HG03025 (cell line): ENCODE data around the gene TECTB.

Experiments used
- ATAC-seq: cut with Tn5 transposase; IDR thresholded peaks from one replicate; pipeline ENCODE4 v1.9.1; 2021; ENCODE audit warnings: mild to moderate bottlenecking, moderate library complexity; ENCODE audit not compliant: unreplicated experiment, low FRiP score

Gene TECTB

DNA sequence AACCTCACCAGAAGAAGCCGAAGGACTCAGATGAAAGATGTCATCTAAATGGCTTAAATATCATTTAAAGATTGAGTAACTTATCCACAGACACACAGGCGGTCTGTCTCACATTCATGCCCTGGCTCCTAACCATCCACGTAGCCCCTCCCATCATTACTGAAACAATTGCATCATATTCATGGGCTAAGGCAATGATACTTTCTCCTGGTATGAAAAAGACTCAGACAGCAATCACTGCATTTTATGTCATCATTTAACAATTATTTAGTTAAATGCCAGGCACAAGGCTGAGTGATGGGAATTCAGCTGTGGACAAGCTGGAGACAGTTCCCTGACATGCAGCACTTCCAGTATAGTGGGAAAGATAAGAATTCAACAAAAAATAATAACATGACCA is 11.2 kb upstream of the TECTB start:
- no peak for ATAC-seq

DNA sequence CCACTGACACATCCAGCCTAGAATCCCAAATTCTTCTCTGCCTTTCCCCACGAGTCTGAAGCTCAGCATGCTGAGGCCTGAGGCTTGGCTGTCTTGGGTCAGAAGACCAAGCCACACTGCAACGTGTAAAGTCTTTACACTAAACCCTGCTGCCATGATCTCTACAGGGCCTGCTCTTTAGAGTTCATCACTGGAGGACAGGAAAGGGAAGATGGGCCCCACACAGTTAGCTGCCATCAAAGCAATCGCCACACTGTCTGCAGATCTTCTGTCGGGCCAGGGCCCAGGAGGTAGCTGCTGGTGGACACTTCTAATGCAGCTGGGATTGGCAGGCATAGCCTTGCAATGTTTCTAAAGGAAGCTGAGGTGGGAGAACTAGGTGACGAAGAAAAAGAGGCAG is 8.4 kb upstream of the TECTB start:
- no peak for ATAC-seq

DNA sequence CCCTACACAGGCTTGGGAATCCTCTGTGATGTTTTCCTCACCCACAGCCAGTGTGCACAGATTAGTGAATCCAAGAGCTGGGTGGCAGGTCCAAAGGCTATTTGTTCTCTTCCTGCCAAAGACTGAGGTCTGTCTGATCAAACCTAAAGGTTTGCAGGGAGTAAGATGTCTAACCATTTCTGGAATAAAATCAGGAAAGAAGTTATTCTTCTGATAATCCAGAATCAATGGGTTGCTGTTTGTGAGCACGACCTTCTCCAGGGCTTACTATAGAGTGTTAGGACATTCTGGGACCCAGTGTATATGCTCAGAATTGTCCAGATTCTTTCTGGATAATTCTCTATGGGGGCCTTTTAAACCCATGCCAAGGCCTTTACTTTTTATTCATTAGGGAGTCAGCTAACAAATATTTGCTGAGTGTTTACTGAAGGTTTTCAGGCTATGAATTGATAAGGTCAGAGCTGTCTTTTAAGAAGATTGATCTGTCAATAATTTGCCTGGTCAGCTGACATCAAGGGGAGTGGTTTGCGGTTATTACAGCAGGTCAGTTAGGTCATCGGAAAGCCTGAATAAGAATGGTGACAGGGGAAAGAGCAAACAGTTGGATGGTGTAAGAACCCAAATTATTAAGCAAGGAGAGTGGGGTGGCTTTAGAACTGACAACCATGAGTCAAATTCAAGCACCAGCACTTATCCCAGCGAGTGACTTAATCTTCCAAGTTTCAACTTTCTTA is 7.5 kb upstream of the TECTB start:
- no peak for ATAC-seq

DNA sequence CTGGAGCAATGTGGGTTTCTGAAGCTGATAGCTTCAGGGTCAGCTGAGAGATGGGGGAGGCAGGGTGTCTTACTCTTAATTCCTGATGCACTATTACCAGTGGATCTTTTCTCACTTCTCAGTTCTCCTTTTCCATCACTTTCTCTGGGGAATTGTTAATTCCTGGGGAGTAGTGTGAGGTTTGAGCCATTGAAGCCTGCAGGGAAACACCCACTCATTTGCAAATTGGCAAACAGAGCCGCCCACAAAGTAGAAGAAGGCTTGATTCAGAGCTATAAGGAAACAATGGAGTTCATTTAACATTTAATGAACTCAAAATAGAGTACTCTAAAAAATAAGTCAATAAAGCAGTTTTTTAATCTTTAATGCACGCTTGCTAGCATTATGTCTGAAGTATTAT is 4.3 kb upstream of the TECTB start:
- ATAC-seq: no peak

DNA sequence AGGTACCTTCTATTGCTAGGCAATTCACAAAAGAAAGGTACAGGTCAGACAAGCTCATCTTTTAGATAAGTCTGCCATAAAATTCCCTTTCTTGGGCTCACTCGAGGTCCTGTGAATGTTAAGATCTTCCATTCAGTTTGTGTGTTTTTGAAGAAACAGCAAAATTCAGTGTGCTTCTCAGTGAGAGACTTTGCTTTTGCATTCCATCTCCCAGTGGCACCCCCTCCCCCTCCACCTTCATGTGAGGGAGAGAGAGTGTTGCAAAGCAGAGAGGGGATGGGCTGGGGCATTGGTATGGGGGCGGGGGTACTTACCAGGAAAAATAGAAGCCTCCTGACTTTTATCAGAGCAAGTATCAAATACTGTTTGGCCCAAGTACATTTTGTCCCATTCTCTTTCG is 3.8 kb upstream of the TECTB start:
- ATAC-seq: no peak

DNA sequence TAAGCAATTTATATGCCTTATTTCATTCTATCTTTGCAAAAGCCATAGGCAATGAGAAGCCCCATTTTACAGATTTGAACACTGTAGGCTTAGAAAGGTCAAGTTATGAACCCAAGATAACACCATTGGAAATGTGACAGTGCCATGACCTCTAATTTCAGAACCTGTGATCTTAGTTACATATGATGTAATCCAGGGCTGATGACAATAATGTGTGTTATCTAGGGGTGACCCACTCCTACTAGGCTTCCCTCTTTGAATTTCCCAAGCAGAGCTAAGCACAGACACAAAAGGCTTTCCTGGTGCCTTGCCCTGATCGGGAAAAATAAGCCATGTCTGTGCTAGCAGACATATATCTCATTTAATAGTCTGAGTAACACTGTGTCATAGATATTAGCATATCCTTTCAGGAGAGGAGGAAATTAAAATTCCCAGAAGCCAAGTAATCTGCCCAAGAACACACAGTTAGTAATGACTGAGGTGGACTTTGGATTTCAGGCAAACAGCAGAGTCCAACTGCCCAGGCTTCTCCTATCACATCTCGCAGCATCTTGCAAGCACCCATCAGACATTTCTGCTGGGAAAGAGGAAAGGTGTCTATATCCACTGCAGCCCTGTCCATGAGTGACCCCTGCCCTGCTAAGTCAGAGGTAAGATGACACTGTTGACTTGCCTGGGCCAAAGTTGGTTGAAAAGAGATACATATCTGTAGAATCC is 2.8 kb upstream of the TECTB start:
- ATAC-seq: no peak

DNA sequence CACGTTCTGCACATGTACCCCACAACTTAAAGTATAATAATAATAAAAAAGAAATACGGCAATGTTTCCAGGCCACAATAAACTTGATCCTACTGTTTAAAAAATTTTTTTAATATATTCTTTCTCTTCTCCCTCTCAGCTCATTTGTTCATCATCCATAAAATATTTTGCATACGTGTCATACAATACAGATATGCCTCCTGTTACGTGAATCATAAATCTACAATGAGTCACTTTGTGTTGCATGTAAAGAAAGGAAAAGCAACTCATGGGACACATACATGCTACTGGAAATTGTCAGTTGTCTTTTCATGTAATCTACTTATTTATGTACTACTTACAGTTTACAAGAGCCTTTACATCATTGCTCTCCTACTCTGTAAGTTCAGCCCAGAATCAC is 1.1 kb upstream of the TECTB start:
- ATAC-seq: no peak

DNA sequence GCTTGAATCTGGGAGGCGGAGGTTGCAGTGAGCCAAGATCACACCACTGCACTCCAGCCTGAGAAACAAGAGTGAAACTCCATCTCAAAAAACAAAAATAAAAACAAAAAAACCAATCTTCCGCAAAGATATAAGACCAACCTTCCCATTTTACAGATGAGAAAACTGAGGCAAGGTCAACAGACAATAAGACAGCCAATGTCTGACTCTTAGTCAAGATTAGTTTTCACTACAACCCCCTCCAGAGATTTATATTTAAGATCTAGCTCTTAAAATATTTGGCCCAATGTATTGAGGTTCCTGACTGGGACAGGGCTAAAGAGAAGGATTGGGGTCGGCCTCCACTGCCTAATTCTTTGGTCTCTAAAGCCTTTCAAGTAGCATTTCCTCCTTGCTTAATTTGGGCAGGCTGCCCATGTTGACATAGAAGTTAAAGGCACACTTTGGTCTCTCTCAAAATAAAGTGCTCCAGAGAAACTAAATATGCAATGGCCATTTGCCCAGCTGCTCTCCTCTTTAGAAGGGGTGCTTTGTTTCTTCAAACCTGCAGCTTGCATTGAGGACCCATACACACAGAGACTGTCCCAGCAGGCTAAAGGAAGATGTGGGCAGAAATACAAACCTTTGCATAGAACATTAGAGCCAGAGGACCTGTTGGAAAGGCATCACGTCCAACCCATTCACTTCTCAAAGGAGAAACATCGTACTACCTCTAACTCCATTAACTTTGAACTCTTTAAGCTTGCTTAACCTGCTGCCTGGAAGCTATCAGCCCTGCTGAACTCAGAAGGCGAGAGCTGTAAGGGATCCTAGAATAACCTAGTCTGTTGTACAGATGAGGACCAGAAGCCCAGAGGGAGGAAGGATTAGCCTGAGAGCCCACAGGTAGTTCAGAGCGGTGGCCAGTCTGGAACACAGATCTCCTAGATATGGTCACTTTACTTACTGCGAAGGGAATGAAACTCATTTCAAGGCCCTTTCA is 3.9 kb downstream of the TECTB start:
- ATAC-seq: no peak

DNA sequence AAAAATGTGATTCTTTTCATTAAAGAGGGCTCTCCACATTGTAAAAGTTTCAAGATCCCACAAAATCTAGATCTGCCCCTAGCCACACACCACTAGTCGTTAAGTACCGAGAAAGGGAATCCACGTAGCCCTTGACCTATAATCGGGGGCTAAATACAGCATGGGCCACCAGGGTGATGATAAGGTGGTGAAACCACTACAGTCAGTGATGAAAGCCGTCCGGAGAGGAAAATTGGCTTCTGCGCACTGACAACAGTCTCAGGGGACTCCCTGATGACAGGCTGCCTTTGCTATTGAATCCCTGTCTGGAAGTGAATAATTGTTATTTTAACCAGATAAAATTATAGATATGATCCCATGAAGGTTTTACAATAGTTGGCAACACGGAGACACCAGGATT is 4.6 kb downstream of the TECTB start:
- ATAC-seq: no peak

DNA sequence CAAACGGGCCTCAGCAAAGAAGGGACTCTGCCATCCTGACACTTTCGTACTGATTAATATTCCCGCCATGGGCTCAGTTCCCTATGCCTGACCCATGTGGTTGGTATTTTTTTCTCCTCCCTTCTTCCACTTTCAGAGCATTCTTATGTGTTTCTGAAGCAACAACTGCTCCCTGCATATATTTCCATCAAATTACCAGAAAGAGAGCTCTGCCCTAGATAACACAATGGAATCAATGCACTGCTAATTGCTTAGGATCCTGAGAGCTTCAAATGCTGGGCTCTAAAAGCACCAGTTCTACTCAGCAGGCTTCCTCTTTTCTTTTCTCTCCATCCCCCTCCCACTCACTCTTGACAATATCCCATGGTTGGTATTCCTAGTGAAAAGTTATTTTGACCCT is 5.3 kb downstream of the TECTB start:
- ATAC-seq: no peak

DNA sequence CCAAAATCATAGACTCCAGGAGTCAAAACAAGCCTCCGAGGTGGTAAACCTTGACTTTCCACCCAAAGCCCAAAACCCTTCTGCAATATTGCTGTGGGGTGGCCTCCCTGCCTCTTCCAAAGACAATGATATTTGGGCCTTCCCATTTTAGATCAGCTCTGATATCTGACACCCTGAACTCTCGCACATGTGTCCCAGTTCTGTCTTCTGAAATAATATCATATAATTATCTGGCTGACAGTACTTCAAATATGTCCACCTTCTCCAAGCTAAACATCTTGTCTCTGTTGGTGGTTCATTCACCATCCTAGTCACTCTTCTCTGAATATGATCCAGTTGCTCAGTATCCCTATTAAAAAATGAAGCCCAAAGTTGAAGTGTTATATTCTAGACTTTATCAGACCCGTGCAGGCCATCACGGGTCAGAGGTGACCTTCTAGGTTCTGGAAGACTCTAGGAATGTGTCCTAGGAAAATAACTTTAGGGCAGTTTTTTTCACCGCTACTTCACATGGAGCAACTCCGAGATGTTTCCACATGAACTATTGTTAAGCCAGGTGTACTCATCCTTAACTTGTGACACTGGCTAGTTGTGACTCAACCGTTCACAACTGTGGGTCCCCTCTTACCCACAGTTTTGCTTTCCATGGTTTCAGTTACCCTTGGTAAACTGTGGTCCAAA is 6.3 kb downstream of the TECTB start:
- no peak for ATAC-seq

DNA sequence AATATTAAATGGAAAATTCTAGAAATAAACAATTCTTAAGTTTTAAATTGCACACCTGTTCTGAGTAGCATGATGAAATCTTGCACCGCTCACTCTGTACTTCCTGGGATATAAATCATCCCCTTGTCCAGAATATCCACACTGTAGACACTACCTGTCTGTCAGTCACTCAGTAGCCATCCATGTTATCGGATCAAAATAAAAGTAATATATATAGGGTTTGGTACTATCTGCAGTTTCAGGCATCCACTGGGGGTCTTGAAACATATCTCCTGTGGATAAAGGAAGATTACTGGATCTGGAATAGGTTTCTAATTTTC is 6.8 kb downstream of the TECTB start:
- no peak for ATAC-seq

DNA sequence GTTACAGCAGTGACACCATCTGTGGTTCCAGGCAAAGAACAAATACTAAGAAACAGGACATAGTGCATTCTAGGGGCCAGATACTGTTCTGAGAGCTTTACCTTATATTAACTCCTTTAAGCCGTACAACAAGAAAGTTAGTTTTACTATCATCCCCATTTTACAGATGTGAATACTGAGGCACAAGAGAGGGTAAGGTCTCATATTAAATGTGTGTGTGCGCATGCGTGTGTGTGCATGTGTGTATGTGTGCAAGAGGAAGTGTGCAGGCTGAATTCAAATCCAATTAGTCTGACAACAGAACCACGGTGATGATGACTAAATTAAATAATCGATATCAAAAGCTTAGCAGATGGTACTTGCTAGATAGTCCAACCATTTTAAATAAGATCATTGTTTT is 11.0 kb downstream of the TECTB start:
- no peak for ATAC-seq

DNA sequence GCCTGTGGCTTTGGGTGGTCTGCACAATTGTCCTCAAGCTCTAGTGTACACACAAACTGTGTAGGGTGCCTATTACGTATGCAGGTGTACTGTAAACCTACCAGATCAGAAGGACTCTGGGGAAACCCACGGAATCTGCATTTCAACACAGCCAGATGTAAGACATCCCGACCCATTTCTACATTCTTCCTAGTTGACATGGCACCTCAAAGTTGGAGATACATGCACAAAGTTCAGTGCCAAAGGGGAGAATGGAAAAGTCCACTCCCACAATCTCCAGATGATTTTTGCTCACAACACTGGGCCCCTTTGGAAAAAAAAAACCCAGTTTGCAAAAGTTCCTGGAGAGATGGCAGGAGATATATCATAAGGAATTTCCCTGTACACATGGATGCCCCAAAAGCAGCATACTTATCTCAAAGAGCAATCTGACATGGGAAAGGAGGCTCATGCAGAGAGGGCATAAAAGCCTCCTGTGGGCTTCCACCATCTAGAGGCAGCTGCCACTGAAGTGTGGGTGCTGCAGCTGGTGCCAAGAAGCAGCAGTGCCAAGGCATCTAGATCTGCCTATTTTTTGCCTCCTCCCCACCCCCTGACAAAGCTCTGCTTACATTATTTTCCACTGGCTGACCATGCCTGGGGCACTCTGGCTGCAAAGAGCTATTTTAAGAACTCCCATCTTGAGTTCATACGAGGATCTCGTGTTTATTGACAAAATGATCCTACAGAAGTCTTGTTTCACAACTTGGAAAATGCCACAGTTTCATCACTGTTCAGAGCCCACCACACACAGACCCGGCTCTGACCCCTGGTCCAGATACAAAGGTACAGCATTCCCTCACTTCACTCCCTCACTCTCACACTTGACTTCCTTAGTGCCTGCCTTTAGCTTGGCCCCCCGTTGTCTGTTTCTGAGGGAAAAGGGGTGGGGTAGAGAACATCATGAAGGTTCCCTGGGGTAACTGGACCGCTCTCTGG is 12.9 kb downstream of the TECTB start:
- ATAC-seq: no peak

DNA sequence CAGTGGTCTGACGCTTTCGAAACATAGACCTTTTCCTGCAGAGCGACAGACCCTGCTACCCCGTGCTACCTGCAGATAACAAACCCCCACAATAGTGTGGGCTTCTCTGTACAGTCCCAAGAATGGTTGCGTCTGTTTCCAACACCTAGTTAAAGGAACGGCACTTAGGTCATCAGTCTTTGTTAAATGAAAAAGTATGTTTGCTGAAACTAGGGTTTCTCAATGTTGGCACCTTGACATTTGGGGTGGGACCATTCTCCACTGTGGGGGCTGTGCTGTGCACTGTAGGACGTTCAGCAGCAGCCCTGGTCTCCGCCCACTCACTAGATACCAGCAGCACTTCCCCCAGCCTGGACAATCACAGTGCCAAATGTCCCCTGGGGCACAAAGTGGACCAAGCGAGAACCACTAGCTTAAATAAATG is 13.7 kb downstream of the TECTB start:
- ATAC-seq: no peak

DNA sequence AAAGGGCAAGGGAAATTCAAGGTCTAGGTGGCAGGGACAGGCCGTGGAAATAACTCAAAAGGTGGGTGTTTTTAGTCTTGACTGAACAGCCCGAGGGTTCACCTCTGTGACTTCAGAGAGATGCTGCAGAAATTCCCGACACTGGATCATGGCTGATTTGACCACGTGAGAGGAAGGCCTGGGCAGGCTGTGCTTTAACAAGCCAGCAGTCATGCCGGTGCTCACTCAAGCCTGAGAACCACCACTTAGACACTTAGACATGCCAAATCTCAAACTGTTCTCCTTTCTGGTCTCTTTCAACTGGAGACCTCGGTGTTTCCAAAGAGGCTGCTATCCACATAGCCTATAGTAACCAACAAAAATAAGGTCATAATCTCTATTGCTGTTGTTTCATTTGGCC is 15.4 kb downstream of the TECTB start:
- ATAC-seq: no peak

DNA sequence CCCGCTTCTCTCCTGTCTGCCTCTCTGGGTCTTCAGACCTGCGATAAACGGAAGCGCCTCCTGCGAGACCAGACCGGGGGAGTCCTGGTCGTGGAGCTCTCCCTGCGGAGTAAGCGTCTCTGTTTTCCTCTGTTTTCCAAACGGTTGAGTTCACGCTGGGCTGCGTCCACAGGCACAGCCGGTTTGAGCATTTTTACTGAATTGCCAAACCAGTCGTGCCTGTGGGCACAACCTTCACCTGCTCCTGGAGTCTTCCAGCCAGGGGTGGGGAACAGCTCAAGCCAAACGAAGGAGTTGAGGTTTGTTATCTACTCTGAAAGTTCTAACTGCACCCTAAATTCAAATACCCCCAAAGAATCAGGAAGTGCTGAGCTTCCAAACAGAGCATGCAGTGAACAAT is 16.3 kb downstream of the TECTB start:
- no peak for ATAC-seq

DNA sequence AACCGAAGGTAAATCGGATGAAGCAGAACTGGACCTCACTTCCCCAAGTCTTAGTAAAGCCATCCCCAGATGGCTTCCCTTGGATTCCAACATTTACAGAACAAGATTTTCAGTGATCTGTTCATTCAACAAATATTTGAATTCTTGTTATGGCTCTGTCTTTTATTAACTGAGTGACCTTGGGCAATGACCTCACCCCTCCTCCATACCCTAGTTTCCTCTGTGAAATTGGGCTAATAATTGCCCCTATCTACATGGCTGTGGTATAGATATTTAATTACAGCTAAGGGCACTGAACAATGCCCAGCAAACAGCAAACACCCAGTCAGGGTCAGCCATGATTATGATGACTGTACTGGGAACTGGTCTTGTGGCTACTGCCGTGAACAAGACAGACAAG is 19.1 kb downstream of the TECTB start:
- ATAC-seq: no peak

DNA sequence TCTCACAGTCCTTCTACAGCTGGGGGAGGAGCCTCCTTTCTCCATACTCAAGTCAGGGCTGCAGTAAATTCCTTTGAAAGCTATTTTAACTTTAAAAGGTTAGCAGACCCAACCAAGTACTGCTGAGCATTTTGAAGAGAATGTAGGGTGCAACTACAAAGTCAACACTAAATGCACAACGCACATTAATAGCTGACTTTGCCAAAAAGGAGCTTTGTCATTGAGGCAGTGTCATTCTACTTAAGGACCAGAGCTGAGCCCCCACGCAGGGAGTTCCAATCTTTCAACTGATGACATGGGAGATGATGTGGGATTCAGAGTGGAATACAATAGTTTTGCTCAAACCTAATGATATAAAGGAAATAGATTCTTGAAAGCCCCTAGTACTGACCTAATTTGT is 20.3 kb downstream of the TECTB start:
- ATAC-seq: no peak
